K562 (cell line): ENCODE results near the gene USF2. TPM values are rescaled to one million over a fixed set of nuclear protein-coding genes. Genes with fewer than 3 reads are reported as not detected.

Experiments used
- BCL6 ChIP-seq: fragments of 250-450 bp; sonication (Bioruptor Pico); IDR thresholded peaks from 2 replicates; pipeline ENCODE4 v1.4.0; 2020
- CBFA2T3 ChIP-seq: fragments of 450-650 bp; IDR thresholded peaks from 2 replicates; pipeline ENCODE4 v1.6.1; 2017
- CC2D1A ChIP-seq: fragments of 450-650 bp; IDR thresholded peaks from 2 replicates; pipeline ENCODE4 v1.6.1; 2017; ENCODE audit warnings: mild to moderate bottlenecking
- DDX20 ChIP-seq: fragments of 450-650 bp; IDR thresholded peaks from 2 replicates; pipeline ENCODE4 v1.6.1; 2016; ENCODE audit warnings: missing genetic modification characterization, low read depth, mild to moderate bottlenecking, missing compliant biosample characterization, moderate library complexity
- GTF2B ChIP-seq: IDR thresholded peaks from 2 replicates; pipeline ENCODE4 v1.6.1; 2011; ENCODE audit not compliant: insufficient read length; ENCODE audit errors: extremely low read depth
- HMGN3 ChIP-seq: IDR thresholded peaks from 2 replicates; pipeline ENCODE4 v1.6.1; 2011; ENCODE audit warnings: borderline replicate concordance, low read depth, mild to moderate bottlenecking, mixed read lengths, low read length; ENCODE audit not compliant: insufficient read length; ENCODE audit errors: extremely low read depth
- IRF2 ChIP-seq: sonication (generic); formaldehyde crosslinking; IDR thresholded peaks from 2 replicates; pipeline ENCODE4 v1.8.1; 2022; ENCODE audit warnings: mild to moderate bottlenecking, missing genetic modification reagents
- KDM4B ChIP-seq, 2 experiments: fragments of 450-650 bp in 1 of 2; sonication (generic) in 1 of 2; IDR thresholded peaks; 2 replicates each; pipeline ENCODE4 v1.6.1; 2016 to 2017; ENCODE audit warnings: borderline replicate concordance in 2 of 2, antibody characterized with exemption in 1 of 2, low read depth in 1 of 2, mild to moderate bottlenecking in 1 of 2
- KLF16 ChIP-seq: IDR thresholded peaks from 2 replicates; pipeline ENCODE4 v1.6.1; 2016; ENCODE audit warnings: antibody characterized with exemption
- MAZ ChIP-seq, 2 experiments: fragments of 450-650 bp in 1 of 2; sonication (generic) in 1 of 2; formaldehyde crosslinking; IDR thresholded peaks in 1 of 2; conservative IDR thresholded peaks in 1 of 2; 2 replicates each; pipeline versions ENCODE4 v1.4.0 to v1.5.0; 2020; ENCODE audit warnings: mild to moderate bottlenecking in 1 of 2, missing genetic modification reagents in 1 of 2
- MCM2 ChIP-seq: fragments of 450-650 bp; IDR thresholded peaks from 2 replicates; pipeline ENCODE4 v1.6.1; 2017; ENCODE audit warnings: low read depth, mild to moderate bottlenecking
- NFE2 ChIP-seq: IDR thresholded peaks from 2 replicates; pipeline ENCODE4 v1.6.1; 2014; ENCODE audit warnings: antibody characterized with exemption, low read depth
- NRF1 ChIP-seq, 2 experiments: fragments of 450-650 bp; IDR thresholded peaks in 1 of 2; conservative IDR thresholded peaks in 1 of 2; 2 replicates each; pipeline ENCODE4 v1.6.1; 2014; ENCODE audit warnings: mild to moderate bottlenecking in 2 of 2
- PCBP1 ChIP-seq: fragments of 200-400 bp; formaldehyde crosslinking; IDR thresholded peaks from 2 replicates; pipeline ENCODE4 v1.6.1; 2018; ENCODE audit warnings: mild to moderate bottlenecking, low read depth, low read length; ENCODE audit not compliant: poor library complexity, severe bottlenecking
- PHB2 ChIP-seq: fragments of 450-650 bp; IDR thresholded peaks from 2 replicates; pipeline ENCODE4 v1.6.1; 2017; ENCODE audit warnings: low read depth
- POLR2AphosphoS2 ChIP-seq: IDR thresholded peaks from 2 replicates; pipeline ENCODE4 v1.6.1; 2012; ENCODE audit warnings: low read length, improper control_type of control experiment
- PTRF ChIP-seq: fragments of 450-650 bp; IDR thresholded peaks from 2 replicates; pipeline ENCODE4 v1.6.1; 2016; ENCODE audit warnings: mild to moderate bottlenecking, missing genetic modification characterization, missing compliant biosample characterization
- SMARCE1 ChIP-seq: fragments of 450-650 bp; IDR thresholded peaks from 2 replicates; pipeline ENCODE4 v1.7.1; 2016; ENCODE audit warnings: mild to moderate bottlenecking
- TAF9B ChIP-seq: fragments of 450-650 bp; IDR thresholded peaks from 2 replicates; pipeline ENCODE4 v1.6.1; 2018; ENCODE audit warnings: mild to moderate bottlenecking; ENCODE audit not compliant: partially characterized antibody
- TFE3 ChIP-seq: fragments of 450-650 bp; formaldehyde crosslinking; IDR thresholded peaks from 2 replicates; pipeline ENCODE4 v1.4.0; 2020; ENCODE audit warnings: mild to moderate bottlenecking, mixed read lengths
- ZBTB9 ChIP-seq: fragments of 450-650 bp; formaldehyde crosslinking; IDR thresholded peaks from 2 replicates; pipeline ENCODE4 v1.4.0; 2020; ENCODE audit warnings: mild to moderate bottlenecking, moderate library complexity
- ZNF197 ChIP-seq: fragments of 200-800 bp; sonication (Bioruptor generic); IDR thresholded peaks from 2 replicates; pipeline ENCODE4 v1.6.1; 2016; ENCODE audit warnings: low read depth, missing genetic modification characterization, missing compliant biosample characterization
- ZNF354B ChIP-seq: fragments of 250-450 bp; sonication (Bioruptor Pico); IDR thresholded peaks from 2 replicates; pipeline ENCODE4 v1.4.0; 2020
- ZNF384 ChIP-seq: IDR thresholded peaks from 2 replicates; pipeline ENCODE4 v1.6.1; 2012; ENCODE audit warnings: low read depth, low read length, improper control_type of control experiment
- polyA plus RNA-seq, 8 experiments: library from polyadenylated mRNA; depleted of rRNA in 4 of 8; stranded (reverse) in 5 of 8; unstranded in 3 of 8; fragments of >200 nt; fragmentation: Nextera tagmentation in 2 of 8; fragmentation: Illumina TruSeq in 1 of 8; extraction: Ambion mirVana in 2 of 8; extraction: Trizol in 1 of 8; gene quantifications; 2 replicates each; pipeline versions ENCODE4 v1.2.1 to v1.2.3, GENCODE V29; 2011 to 2014; ENCODE audit warnings: inconsistent platforms in 1 of 8, missing spikeins in 1 of 8
- total RNA-seq, 7 experiments: library from RNA; depleted of rRNA in 6 of 7; stranded (reverse); fragments of >200 nt in 6 of 7; fragmentation: Illumina TruSeq in 2 of 7; extraction: Trizol in 2 of 7; gene quantifications; 2 replicates each; pipeline versions ENCODE4 v1.2.1 to v1.2.3, GENCODE V29; 2011 to 2021; ENCODE audit warnings: low replicate concordance in 1 of 7

USF2 gene
- total and polyA plus RNA-seq, 9 of the 15 experiments (the other 6 are each of a cell fraction or from before 2014, with no cell fraction given) = 0.27 to 93.7 (median 58.4) TPM

DNA sequence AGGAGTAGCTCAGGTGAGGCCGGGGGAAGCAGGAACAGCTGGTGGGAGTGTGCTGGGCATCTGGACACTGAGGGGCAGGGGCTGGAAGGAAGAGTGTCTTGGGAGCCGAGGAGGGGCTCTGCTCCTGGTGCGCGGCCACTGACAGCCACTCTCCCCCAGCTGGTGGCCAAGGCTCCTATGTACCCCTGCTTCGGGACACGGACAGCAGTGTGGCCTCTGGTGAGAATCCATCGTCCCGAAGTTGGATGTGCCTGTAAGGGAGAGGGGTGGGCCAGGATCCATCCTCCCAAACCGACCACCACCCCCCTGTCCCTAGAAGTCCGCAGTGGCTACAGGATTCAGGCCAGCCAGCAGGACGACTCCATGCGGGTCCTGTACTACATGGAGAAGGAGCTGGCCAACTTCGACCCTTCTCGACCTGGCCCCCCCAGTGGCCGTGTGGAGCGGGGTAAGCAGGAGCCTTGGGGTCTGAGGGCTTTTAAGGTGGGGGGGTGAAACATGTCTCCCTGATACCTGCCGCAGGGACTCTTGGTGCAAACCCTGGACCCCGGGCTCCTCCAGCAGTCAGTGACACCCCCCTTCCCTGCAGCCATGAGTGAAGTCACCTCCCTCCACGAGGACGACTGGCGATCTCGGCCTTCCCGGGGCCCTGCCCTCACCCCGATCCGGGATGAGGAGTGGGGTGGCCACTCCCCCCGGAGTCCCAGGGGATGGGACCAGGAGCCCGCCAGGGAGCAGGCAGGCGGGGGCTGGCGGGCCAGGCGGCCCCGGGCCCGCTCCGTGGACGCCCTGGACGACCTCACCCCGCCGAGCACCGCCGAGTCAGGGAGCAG is 2.0 kb upstream of the USF2 start (continued):
- TF ChIP-seq MAZ (CRISPR knock-in tag; conservative IDR thresholded peaks at IDR 0.05 in 1 of 2, IDR thresholded peaks at IDR 0.05 in 1 of 2) = 0 out of 4 replicates have a peak, but pooled peaks of 1 of the 2 experiments have one; percentile 36
- TF ChIP-seq GTF2B = no peak
- TF ChIP-seq IRF2 (CRISPR knock-in tag) = no peak
- no peak for TF ChIP-seq SMARCE1
- no peak for TF ChIP-seq BCL6 (CRISPR knock-in tag)
- TF ChIP-seq PTRF (tag) = no peak
- TF ChIP-seq TFE3 (CRISPR knock-in tag) = no peak
- TF ChIP-seq PCBP1 = peak; percentile 62
- peak; percentile 28 for TF ChIP-seq HMGN3
- TF ChIP-seq POLR2AphosphoS2 = peak; percentile 27
- no peak for TF ChIP-seq PHB2
- no peak for TF ChIP-seq MCM2
- no peak for TF ChIP-seq ZBTB9
- no peak for TF ChIP-seq KDM4B (IDR thresholded peaks at IDR 0.05; ENCODE audit: borderline replicate concordance in 2 of 2, low read depth in 1 of 2)
- TF ChIP-seq DDX20 (tag) = no peak
- no peak for TF ChIP-seq CBFA2T3
- no peak for TF ChIP-seq ZNF354B (CRISPR knock-in tag)
- no peak for TF ChIP-seq CC2D1A
- TF ChIP-seq KLF16 = no peak
- no peak for TF ChIP-seq ZNF384
- no peak for TF ChIP-seq TAF9B
- no peak for TF ChIP-seq NRF1 (conservative IDR thresholded peaks at IDR 0.05 in 1 of 2, IDR thresholded peaks at IDR 0.05 in 1 of 2)
- no peak for TF ChIP-seq ZNF197
- no peak for TF ChIP-seq NFE2
